ENCODE data around the gene NEK8. TPM values are rescaled to one million over a fixed set of nuclear protein-coding genes. Genes with fewer than 3 reads are reported as not detected.
A peak's percentile ranks its signal among the peaks of the same experiment; 100 is the strongest.

NEK8 gene
- total and polyA plus RNA-seq, 9 donors, result 1.9 to 8.3 (median 3.2) TPM

GRCh38 chr17:28715217-28715616 is 13.4 kb upstream of the NEK8 start:
- DNase-seq, result no peak
- TF ChIP-seq, protein P1, sequence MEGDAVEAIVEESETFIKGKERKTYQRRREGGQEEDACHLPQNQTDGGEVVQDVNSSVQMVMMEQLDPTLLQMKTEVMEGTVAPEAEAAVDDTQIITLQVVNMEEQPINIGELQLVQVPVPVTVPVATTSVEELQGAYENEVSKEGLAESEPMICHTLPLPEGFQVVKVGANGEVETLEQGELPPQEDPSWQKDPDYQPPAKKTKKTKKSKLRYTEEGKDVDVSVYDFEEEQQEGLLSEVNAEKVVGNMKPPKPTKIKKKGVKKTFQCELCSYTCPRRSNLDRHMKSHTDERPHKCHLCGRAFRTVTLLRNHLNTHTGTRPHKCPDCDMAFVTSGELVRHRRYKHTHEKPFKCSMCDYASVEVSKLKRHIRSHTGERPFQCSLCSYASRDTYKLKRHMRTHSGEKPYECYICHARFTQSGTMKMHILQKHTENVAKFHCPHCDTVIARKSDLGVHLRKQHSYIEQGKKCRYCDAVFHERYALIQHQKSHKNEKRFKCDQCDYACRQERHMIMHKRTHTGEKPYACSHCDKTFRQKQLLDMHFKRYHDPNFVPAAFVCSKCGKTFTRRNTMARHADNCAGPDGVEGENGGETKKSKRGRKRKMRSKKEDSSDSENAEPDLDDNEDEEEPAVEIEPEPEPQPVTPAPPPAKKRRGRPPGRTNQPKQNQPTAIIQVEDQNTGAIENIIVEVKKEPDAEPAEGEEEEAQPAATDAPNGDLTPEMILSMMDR (IDR thresholded peaks at IDR 0.05), result no peak
- no peak for TF ChIP-seq EP300 (IDR thresholded peaks at IDR 0.05)
- TF ChIP-seq POLR2A (IDR thresholded peaks at IDR 0.05), result no peak
- Histone ChIP-seq H3K27ac (no peak overlapping the region), H3K4me3 (no peak overlapping the region), H3K4me1 (ENCODE audit: insufficient read depth) (peaks cover 9% of the 10 kb centered on the region), H3K9me3 (no peaks in the 10 kb centered on the region), H3K36me3 (no peaks in the 10 kb centered on the region), H3K27me3 (no peaks in the 10 kb centered on the region)
- intact Hi-C loops (cut with DNase I), result loop anchor here in 1 of 4 donors (5.0 kb wide), 1 partner anchor 53 kb away; the partner anchor contains the start of genes SDF2 and SUPT6H
- whole genome bisulfite sequencing, 3 donors, result 86 to 89% (median 88%) methylated on average over 2 of the region's 2 CpGs

- intact Hi-C loops (cut with DNase I), result loop anchor here in 1 of 4 donors (5.0 kb wide), 1 partner anchor 55 kb away; the partner anchor contains the start of genes SDF2 and SUPT6H
- peak overlapping the region; percentile 72 for H3K4me3 ChIP-seq
- peaks cover 15% of the 10 kb centered on the region for H3K4me1 ChIP-seq (ENCODE audit: insufficient read depth)
- DNase-seq, result peak; percentile 49 to 75 (median 69)
- 1 to 5% (median 2%) methylated on average over 38 to 63 of the region's 63 CpGs for WGBS, 3 donors
- H3K27ac ChIP-seq, result peak overlapping the region; percentile 91 to 97
- H3K27me3 ChIP-seq, result no peaks in the 10 kb centered on the region
- no peaks in the 10 kb centered on the region for H3K36me3 ChIP-seq
- TF ChIP-seq, protein P1 (IDR thresholded peaks at IDR 0.05), result no peak
- TF ChIP-seq POLR2A (IDR thresholded peaks at IDR 0.05) (peak; percentile 11), EP300 (IDR thresholded peaks at IDR 0.05) (no peak)
- no peaks in the 10 kb centered on the region for H3K9me3 ChIP-seq
These were observed 11.6 kb upstream of the NEK8 start for GRCh38 chr17:28716740-28717577.

DNA sequence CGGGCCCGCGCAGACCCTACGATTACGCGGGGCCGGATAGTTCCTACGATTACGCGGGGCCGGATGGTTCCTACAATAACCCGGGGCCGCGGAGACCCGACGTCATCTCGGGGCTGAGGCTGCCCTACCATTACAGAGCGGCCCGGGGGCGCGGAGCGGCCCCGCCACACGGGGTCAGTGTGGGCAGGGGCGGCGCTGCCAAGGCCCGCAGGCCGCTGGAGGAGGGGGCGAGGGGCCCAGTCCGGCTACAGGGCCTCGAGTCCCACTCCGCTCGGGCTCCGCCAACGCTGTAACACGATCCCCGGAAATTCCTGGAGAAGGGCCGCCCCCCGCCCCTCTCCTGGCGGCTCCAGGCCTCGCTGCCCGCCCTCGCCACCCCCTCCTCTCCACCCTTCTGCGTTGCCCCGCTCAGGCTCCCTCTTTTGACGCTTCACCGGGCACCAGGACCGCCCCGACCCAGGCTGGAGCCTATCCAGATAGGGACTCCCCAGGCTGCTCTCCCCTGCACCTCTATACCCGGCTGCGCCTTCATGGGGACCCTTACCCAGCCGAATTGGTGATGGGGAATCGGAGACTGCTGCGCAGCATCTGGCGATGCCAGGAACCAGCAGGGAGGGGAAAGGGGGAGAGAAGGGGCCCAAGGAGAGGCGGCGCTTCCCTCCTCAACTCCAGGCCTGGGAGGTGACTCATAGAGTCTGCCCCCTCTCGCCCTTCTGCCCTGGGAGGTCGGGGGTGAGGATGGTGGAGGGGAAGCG is 10.8 kb upstream of the NEK8 start, which contains the start of gene RAB34:
Gene RAB34, minus strand, starts transcription at position 291 of the 755 bp plus-strand sequence. CDS start 602 bp downstream, outside the sequence.
- Histone ChIP-seq H3K9me3 (no peaks in the 10 kb centered on the region), H3K36me3 (no peaks in the 10 kb centered on the region), H3K27ac (peak within 1 kb of the TSS; percentile 91 to 97), H3K4me1 (ENCODE audit: insufficient read depth) (peaks cover 15% of the 10 kb centered on the region), H3K4me3 (peak within 1 kb of the TSS; percentile 72), H3K27me3 (no peaks in the 10 kb centered on the region)
- peak; percentile 86 to 92 (median 90) for DNase-seq
- intact Hi-C loops (cut with DNase I), result loop anchor here in 1 of 4 donors (5.0 kb wide), 1 partner anchor 55 kb away; the partner anchor contains the start of genes SDF2 and SUPT6H
- 0 to 5% (median 0%) methylated on average over 18 to 60 of the region's 60 CpGs for WGBS, 3 donors
- peak; percentile 85 for TF ChIP-seq POLR2A (IDR thresholded peaks at IDR 0.05)
- TF ChIP-seq, protein P1 (IDR thresholded peaks at IDR 0.05), result peak in 1 of 3 donors; percentile 15
- TF ChIP-seq EP300 (IDR thresholded peaks at IDR 0.05), result no peak

GRCh38 chr17:28718333-28719020 is 10.1 kb upstream of the NEK8 start:
- Histone ChIP-seq H3K4me1 (ENCODE audit: insufficient read depth) (peaks cover 15% of the 10 kb centered on the region), H3K27ac (peak overlapping the region; percentile 91 to 97), H3K9me3 (no peaks in the 10 kb centered on the region), H3K36me3 (no peaks in the 10 kb centered on the region), H3K4me3 (peak overlapping the region; percentile 72), H3K27me3 (no peaks in the 10 kb centered on the region)
- DNase-seq, result no peak
- TF ChIP-seq POLR2A (IDR thresholded peaks at IDR 0.05), result no peak
- no peak for TF ChIP-seq EP300 (IDR thresholded peaks at IDR 0.05)
- TF ChIP-seq, protein P1 (IDR thresholded peaks at IDR 0.05), result no peak
- 15 to 21% (median 17%) methylated on average over 18 of the region's 18 CpGs for WGBS, 3 donors
- intact Hi-C loops (cut with DNase I), result loop anchor here in 1 of 4 donors (5.0 kb wide), 1 partner anchor 56 kb away; the partner anchor contains the start of genes SDF2 and SUPT6H
